ENCODE results near the gene CYYR1.

The CYYR1 gene

DNA sequence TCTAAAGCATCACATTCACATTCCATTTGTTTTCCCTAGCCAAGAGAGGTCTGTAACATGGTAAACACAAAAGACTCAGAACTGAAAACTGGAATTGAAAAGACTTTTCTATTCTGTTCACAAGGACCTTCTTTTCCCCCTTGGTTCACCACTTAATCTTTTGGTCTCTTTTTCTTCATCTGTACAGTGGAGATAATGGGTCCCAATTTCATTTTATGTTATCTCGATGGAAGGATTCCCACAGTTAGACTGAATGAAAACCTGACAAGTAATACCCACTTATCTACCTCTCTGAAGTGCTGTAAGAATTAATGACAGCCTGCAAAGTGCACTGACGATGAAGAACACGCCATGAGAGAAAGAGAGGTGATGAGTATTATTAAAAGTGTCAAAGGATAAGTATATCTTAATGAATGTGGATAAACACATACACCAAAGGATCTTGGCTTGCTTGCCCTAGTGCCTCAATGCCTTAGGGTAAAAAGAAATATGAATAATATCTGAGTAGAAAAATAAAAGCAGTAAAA, 71.5 kb downstream of the CYYR1 start:
- Histone ChIP-seq H3K9ac (ENCODE audit: insufficient read length) (no peak overlapping the region), H3K27ac (no peak overlapping the region), H3K36me3 (ENCODE audit: insufficient read depth, low read length) (no peaks in the 10 kb centered on the region), H3K9me3 (ENCODE audit: low read depth, low read length) (no peaks in the 10 kb centered on the region), H3K4me3 (no peak overlapping the region)
- no peak for TF ChIP-seq EZH2 (IDR thresholded peaks at IDR 0.05)
- DNase-seq (ENCODE audit: low read depth, low spot score): no peak

DNA sequence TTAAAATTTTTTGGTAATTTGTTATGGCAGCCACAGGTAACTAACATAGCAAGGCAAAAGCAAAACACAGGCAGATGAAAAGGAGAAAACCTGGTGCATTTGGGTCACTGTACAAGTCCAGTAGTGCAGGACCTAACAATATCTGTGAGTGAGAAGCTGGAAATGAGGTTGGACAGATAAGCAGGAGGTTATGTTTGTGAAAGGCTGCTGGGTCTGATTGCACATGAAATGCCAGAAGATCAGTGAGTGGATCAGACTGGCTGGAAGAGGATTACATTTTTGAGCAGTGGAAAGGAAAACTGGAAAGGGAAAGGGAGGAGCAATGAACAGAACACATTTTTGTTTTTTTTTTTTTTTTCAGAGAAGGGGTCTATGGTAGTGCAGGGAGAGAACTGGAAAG, 73.6 kb downstream of the CYYR1 start:
- TF ChIP-seq EZH2 (IDR thresholded peaks at IDR 0.05) (no peak), POLR2AphosphoS5 (IDR thresholded peaks at IDR 0.05; ENCODE audit: borderline replicate concordance, low read depth, low read length) (no peak), FOXP2 (optimal IDR thresholded peaks at IDR 0.05; ENCODE audit: control extremely low read depth, extremely low read length, insufficient read depth) (no peak)
- DNase-seq (ENCODE audit: low read depth, low spot score): no peak
- H3K36me3 ChIP-seq (ENCODE audit: insufficient read depth, low read length): 0 out of 2 replicates have a peak, but pooled peaks cover 5% of the 10 kb centered on the region
- no peaks in the 10 kb centered on the region for H3K9me3 ChIP-seq (ENCODE audit: low read depth, low read length)
- H3K4me3 ChIP-seq: no peak overlapping the region
- H3K9ac ChIP-seq (ENCODE audit: insufficient read length): no peak overlapping the region
- H3K27ac ChIP-seq: no peak overlapping the region

DNA sequence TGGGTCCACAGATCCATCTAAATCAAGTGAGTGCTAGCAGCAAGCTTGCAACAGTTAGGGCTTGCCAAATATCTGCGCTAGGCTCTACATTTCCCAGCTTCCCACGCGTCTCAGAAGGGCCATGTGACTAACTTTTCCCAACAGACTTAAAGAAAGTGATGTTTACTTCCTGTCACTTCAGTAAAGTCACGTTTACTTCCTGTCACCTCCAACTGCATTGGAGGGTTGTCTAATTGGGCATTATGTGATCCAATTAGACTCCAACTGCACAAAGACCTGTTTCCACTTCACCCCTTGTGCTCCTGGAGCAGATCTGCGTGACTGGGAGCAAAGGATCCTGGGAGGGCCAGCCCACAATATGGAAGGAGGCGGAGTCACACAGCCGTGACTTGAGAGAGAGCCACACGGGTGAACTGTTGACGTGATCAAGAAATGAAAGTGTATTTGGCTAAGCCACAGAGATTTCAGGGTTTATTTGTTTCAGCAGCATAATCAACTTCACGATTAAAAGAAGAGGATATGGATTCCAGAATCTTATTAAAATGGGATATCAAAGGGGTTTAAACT, 77.7 kb downstream of the CYYR1 start:
- H3K9me3 ChIP-seq (ENCODE audit: low read depth, low read length): no peaks in the 10 kb centered on the region
- 0 out of 2 replicates have a peak, but pooled peaks cover 5% of the 10 kb centered on the region for H3K36me3 ChIP-seq (ENCODE audit: insufficient read depth, low read length)
- no peak for DNase-seq (ENCODE audit: low read depth, low spot score)
- TF ChIP-seq FOXP2 (optimal IDR thresholded peaks at IDR 0.05; ENCODE audit: control extremely low read depth, extremely low read length, insufficient read depth): no peak
- TF ChIP-seq POLR2AphosphoS5 (IDR thresholded peaks at IDR 0.05; ENCODE audit: borderline replicate concordance, low read depth, low read length): no peak
- no peak for TF ChIP-seq EZH2 (IDR thresholded peaks at IDR 0.05)
- no peak overlapping the region for H3K9ac ChIP-seq (ENCODE audit: insufficient read length)
- H3K27ac ChIP-seq: no peak overlapping the region
- no peak overlapping the region for H3K4me3 ChIP-seq

DNA sequence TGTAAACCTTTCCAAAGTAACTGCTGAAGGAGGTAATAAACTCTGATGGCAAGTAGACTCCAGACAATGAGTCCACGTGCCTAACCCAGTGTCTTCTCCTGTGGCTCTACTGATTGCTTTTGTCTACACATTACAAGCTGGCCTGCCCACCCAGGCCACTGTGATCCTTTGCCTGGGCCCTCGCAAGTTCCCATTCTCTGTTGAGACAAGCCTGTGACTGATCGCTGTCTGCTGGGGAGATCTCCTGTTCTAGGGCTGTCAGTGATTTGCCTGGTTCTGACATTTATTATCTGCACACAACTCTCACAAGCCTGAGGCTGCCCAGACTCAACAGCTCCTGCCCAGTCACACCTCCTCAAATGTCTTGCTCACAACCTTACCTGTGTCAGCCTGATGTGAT, 81.4 kb downstream of the CYYR1 start:
- H3K36me3 ChIP-seq (ENCODE audit: insufficient read depth, low read length): 0 out of 2 replicates have a peak, but pooled peaks cover 5% of the 10 kb centered on the region
- TF ChIP-seq EZH2 (IDR thresholded peaks at IDR 0.05): no peak
- TF ChIP-seq POLR2AphosphoS5 (IDR thresholded peaks at IDR 0.05; ENCODE audit: borderline replicate concordance, low read depth, low read length): no peak
- TF ChIP-seq FOXP2 (optimal IDR thresholded peaks at IDR 0.05; ENCODE audit: control extremely low read depth, extremely low read length, insufficient read depth): no peak
- no peak overlapping the region for H3K4me3 ChIP-seq
- H3K27ac ChIP-seq: peak overlapping the region; percentile 99
- H3K9ac ChIP-seq (ENCODE audit: insufficient read length): no peak overlapping the region
- DNase-seq (ENCODE audit: low read depth, low spot score): no peak
- H3K9me3 ChIP-seq (ENCODE audit: low read depth, low read length): no peaks in the 10 kb centered on the region

DNA sequence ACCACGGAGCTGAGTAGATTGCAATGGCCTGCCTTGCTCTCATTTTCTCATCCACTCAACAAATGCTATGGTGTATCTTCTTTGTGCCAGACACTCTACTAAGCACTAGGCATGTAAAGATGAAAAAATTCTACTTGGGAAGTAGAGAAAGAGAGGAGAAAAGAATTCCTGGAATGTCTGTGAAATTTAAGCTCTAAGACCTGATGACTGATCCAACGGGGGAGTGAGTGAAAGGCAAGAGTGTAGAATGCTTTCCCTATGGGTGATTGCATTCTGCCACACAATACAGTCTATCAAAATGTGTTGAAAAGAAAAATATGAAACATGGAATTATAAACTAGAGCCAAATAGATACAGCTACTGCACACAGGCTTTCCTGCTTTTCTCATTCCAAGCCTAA, 82.3 kb downstream of the CYYR1 start:
- Histone ChIP-seq H3K4me3 (peak overlapping the region; percentile 47), H3K36me3 (ENCODE audit: insufficient read depth, low read length) (0 out of 2 replicates have a peak, but pooled peaks cover 5% of the 10 kb centered on the region), H3K9ac (ENCODE audit: insufficient read length) (peak overlapping the region; percentile 40), H3K27ac (peak overlapping the region; percentile 99), H3K9me3 (ENCODE audit: low read depth, low read length) (no peaks in the 10 kb centered on the region)
- TF ChIP-seq EZH2 (IDR thresholded peaks at IDR 0.05) (no peak), POLR2AphosphoS5 (IDR thresholded peaks at IDR 0.05; ENCODE audit: borderline replicate concordance, low read depth, low read length) (no peak), FOXP2 (optimal IDR thresholded peaks at IDR 0.05; ENCODE audit: control extremely low read depth, extremely low read length, insufficient read depth) (no peak)
- no peak for DNase-seq (ENCODE audit: low read depth, low spot score)

DNA sequence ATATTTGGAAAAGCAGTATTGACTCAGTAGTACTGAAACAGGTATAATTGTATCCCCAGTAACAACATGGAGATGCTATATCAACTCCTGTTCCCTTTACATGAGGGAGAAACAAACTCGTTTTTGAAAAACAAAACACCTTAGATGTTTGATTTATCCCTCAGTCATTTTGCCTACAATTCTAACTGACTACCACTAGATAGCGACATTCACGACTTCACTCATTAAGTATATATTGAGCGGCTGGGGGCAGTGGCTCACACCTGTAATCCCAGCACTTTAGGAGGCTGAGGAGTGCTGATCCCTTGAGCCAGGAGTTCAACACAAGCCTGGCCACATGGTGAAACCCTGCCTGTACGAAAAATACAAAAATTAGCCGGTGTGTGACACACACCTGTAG, 83.3 kb downstream of the CYYR1 start:
- Histone ChIP-seq H3K4me3 (no peak overlapping the region), H3K9ac (ENCODE audit: insufficient read length) (peak overlapping the region; percentile 42), H3K27ac (peak overlapping the region; percentile 99), H3K9me3 (ENCODE audit: low read depth, low read length) (no peaks in the 10 kb centered on the region), H3K36me3 (ENCODE audit: insufficient read depth, low read length) (no peaks in the 10 kb centered on the region)
- TF ChIP-seq EZH2 (IDR thresholded peaks at IDR 0.05) (no peak), FOXP2 (optimal IDR thresholded peaks at IDR 0.05; ENCODE audit: control extremely low read depth, extremely low read length, insufficient read depth) (no peak), POLR2AphosphoS5 (IDR thresholded peaks at IDR 0.05; ENCODE audit: borderline replicate concordance, low read depth, low read length) (no peak)
- DNase-seq (ENCODE audit: low read depth, low spot score): no peak

DNA sequence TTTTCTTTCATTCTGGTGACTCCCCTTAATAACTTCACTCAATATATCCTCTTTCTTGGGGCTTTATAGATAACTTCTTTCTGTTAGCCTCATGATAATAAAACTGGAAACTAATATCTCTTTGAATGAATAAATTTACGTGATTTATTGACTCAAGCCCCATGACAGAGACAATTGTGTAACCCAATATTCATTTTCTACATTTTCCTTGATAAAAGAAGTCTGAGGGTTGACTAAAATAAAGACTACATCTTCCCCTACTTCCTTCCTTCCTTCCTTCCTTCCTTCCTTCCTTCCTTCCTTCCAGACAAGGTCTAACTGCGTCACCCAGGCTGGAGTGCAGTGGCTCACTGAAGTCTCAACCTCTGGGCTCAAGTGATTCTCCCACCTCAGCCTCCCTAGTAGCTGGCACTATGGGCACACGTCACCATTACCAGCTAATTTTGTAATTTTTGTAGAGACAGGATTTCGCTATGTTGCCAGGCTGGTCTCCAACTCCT, 85.1 kb downstream of the CYYR1 start:
- peak overlapping the region; percentile 76 for H3K9ac ChIP-seq (ENCODE audit: insufficient read length)
- peak; percentile 94 for DNase-seq (ENCODE audit: low read depth, low spot score)
- TF ChIP-seq POLR2AphosphoS5 (IDR thresholded peaks at IDR 0.05; ENCODE audit: borderline replicate concordance, low read depth, low read length) (peak; percentile 33; the same call in 1 of the 2 replicates), FOXP2 (optimal IDR thresholded peaks at IDR 0.05; ENCODE audit: control extremely low read depth, extremely low read length, insufficient read depth) (no peak)
- no peaks in the 10 kb centered on the region for H3K36me3 ChIP-seq (ENCODE audit: insufficient read depth, low read length)
- H3K4me3 ChIP-seq: peak overlapping the region; percentile 62
- peak overlapping the region; percentile 99 for H3K27ac ChIP-seq
- H3K9me3 ChIP-seq (ENCODE audit: low read depth, low read length): no peaks in the 10 kb centered on the region

DNA sequence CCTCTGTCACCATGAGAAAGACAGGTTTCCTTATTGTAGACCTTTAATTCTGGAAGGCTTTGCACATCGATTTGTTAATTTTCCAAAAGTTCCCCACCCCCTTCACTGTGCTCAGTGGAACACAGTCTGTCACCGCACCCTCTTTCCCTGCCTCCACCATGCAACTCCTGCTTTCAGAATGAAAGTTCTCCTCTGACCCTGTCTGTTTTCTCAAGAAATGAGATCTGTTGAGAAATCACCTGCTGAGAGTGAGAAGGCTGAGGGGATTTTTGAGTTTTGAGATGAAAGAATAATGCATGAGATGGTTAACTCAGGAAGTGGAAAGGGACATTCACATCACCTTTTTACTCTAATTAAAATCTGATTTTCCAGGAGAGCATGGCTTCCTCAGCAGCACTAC, 99.6 kb downstream of the CYYR1 start:
- Histone ChIP-seq H3K27ac (no peak overlapping the region), H3K36me3 (ENCODE audit: insufficient read depth, low read length) (peaks cover 19% of the 10 kb centered on the region), H3K9ac (ENCODE audit: insufficient read length) (no peak overlapping the region), H3K9me3 (ENCODE audit: low read depth, low read length) (no peaks in the 10 kb centered on the region), H3K4me3 (no peak overlapping the region)
- DNase-seq (ENCODE audit: low read depth, low spot score): no peak
- TF ChIP-seq EZH2 (IDR thresholded peaks at IDR 0.05): no peak
- TF ChIP-seq FOXP2 (optimal IDR thresholded peaks at IDR 0.05; ENCODE audit: control extremely low read depth, extremely low read length, insufficient read depth): no peak
- TF ChIP-seq POLR2AphosphoS5 (IDR thresholded peaks at IDR 0.05; ENCODE audit: borderline replicate concordance, low read depth, low read length): no peak

DNA sequence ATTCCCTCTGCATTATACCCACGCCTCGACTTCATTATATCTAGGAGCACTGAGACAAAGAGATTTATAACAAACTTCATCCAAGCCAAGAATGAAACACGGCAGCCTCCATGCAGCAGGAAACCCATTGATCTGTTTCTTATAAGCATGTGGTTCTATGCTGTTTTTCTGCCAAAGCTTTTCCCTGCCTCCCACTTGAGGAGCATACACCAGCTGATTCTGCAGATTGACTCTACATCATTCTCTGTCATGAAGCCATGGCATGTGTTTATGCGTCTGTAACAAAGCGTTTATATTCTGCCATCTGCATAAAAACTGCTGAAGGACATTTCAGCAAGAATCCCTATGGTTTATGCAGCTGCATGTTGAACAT, 102.0 kb downstream of the CYYR1 start:
- no peak overlapping the region for H3K9ac ChIP-seq (ENCODE audit: insufficient read length)
- no peak overlapping the region for H3K27ac ChIP-seq
- DNase-seq (ENCODE audit: low read depth, low spot score): no peak
- H3K4me3 ChIP-seq: no peak overlapping the region
- H3K36me3 ChIP-seq (ENCODE audit: insufficient read depth, low read length): peaks cover 7% of the 10 kb centered on the region; the same call in 1 of the 2 replicates
- no peaks in the 10 kb centered on the region for H3K9me3 ChIP-seq (ENCODE audit: low read depth, low read length)
- TF ChIP-seq POLR2AphosphoS5 (IDR thresholded peaks at IDR 0.05; ENCODE audit: borderline replicate concordance, low read depth, low read length) (no peak), FOXP2 (optimal IDR thresholded peaks at IDR 0.05; ENCODE audit: control extremely low read depth, extremely low read length, insufficient read depth) (no peak), EZH2 (IDR thresholded peaks at IDR 0.05) (no peak)
